Fibroblast of skin of abdomen (primary cell): ENCODE measurements around the gene UNC93B1.

Source experiments
- DNase-seq: peaks from one replicate; pipeline ENCODE4 v3.0.0-alpha.2; 2013

Gene UNC93B1

DNA sequence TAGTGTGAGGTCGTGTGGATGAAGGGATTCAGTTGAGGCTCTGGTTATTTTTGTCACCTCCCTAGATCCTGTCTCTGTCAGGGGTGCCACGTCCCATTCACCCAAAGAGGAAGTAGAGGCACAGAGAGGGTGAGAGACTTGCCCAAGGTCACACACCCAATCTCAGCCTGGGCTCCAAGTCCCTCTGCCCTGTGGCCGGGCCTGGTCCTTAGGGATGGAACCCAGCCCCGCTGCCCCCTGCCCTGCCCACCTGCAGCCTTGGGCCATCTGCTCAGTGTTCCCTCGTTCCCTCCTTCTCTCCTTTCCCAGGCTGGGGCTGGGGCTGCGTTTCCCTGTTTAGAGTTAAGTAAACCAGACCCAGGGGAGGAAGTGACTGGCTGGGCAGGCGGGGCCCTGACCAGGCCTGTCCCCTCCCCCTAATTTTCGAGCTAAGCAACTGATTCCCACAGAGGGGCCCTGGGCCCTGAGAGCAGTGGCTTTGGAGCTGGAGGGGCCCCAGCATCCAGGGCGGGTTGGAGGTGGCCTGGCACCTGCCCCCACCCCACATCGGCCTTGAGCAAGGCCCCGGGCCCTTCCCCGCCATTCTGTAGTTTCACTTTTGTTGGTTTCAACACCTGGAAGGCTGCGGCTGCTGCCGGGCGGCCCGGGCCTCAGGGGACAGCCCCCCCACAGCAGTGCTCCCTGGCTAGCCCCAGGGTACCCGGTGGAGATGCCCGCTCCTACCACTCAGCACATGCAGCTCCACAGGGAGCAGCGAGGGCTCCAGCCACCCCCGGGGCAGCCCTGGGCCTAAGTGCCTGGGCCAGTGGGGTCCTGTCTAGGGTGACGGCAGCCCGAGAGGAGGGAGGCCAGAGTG lies 36.4 kb upstream of the UNC93B1 start:
- peak; percentile 68 for DNase-seq

DNA sequence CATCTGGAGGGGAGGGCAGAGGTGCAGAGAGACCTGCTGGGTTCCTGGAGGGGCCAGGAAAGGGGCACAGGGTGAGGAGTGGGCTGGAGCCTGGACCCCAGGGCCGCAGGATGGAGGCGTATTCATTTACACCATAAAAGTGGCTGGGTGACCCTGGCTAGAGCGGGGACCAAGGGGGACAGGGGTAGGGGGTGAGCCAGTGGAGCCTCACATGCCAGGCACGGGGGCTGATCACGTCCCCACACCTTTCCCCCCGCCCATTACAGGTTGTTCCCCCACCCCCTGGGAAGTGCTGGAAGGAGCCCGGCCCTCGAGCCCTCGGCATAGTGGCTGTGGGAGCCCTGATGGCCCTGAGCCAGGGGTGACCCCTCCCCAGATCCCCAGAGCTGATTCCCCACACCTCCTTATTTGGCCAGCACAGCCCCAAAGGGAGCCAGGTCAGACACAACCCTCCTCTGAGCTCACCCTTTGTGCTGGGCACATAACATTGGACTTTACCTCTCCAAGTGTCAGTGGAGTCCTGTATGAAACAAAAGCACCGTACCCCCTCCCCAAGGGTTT lies 35.7 kb upstream of the UNC93B1 start:
- no peak for DNase-seq

DNA sequence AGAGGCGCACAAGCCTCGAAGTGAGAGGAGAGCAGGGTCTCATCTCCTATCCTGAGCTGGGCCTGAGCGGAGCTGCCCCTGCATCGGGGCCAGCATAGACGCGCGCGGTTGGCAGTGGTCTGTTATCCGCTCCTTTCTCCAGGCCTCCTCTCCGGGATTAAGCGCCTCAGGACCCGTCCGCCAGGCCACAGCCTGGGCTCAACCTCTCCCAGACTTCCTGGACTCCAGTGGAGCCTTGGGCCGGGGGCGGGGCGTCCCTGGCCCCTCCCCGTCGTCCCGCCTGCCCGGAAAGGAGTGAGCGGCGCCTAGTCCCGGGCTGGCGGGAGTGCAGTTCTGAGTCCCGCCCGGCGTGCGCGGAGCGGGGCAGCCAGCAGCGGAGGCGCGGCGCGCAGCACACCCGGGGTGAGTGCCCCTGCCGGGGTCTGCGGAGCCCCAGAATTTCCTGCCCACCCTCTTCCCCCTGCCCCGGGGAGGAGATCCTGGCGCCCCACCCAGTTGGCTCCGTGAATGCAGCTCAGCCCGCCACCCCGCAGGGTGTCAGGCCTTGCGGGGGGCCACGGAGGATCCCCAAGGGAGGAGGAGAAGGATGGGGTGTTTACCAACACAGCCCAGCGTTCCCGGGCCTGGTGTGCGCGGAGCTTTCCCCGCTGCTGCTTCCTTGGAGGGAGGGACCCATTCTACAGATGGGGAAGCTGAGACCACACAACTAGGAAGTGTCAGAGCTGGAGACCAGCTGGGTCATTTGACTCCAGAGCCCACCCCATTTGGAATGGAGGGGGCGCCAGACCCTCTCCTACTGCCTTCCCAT lies 35.0 kb upstream of the UNC93B1 start, which contains the start of gene TCIRG1:
Gene TCIRG1, plus strand, starts transcription at position 308 of the 808 bp plus-strand sequence. CDS start 2,247 bp downstream, outside the sequence.
- peak; percentile 74 for DNase-seq

DNA sequence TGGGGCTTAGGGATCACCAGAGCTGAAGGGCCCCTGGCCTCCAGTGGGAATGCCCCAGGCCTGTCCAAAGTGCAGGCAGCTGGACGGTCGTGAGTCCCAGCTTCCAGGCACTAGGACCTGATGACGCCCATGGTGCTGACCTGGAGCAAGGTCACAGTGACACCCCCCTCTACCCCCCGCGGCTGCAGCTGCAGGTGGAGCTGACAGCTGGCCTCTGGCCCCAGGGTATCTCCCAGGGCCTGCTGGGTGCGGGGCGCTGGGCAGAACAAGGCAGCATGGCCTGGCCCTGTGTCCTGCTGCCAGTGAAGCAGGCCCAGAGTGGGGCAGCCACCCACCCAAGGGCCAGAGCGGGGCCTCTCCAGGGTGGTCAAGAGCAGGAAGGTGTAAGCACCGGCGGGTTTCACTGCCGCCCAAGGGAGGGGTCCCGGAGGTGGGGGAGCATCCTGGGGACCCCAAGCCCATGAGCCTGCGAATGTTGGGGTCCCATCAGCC lies 34.4 kb upstream of the UNC93B1 start:
- no peak for DNase-seq

DNA sequence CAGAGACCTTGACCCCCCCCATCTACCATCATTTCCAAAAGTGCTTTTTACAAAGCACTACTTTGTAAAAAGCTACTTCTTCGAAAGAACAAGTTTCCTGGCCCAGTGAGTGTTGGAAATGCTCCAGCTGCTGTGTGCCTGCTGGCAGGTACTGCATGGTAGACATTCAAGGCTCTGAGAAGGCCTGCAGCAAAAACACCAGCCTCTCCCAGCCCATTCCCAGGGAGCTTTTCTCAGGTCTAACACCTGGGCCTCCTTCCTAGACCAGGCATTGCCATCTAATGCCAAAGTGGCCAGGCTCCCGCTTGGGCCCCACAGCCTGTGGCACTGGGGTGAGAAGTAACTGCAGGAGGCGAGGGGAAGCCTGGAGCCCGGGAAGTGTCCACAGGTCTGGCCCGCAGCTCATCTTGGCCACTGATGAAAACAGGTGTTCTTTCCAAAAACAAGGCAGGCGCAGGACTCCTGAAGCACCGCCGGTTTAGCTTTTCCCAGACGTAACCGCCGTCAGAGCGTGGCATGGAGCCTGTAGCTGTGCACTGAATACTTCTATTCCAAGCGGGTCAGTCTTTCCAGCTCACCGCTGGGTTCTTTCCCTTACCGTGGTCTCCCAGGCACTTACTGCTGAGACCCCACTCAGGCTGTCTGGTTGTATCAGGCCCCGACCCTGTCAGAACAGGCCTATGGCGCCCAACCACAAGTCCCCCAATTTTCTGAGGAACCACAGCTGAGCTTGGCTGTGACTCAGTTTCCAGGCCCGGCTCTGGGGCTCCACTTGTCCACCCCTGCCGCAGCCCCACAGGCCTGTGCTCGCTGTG lies 33.7 kb upstream of the UNC93B1 start:
- no peak for DNase-seq

DNA sequence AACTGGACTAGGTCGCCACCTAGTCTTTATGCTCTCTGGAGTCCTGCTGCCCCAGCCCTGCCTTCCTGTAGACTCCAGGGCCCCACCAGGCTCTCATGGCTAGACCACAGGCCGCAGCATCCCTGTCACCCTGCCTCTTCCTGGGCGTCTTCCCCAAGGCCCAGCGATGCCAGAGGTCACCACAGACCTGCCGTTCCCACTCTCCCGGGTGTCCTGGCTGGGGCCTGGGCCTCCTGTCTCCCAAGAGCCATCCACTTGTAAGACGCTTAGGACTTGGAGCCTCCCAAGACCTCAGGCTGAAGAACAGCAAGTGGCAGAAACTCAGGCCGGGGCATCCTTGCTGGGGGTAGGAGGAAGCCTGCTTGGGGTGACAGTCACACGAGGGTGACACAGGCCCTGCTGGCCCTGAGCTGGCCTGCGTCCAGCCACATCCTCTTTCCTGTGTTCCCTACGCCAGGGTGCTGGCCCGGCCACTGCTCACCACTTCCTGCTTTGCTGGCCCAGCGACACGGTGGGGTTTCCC lies 32.9 kb upstream of the UNC93B1 start:
- no peak for DNase-seq

DNA sequence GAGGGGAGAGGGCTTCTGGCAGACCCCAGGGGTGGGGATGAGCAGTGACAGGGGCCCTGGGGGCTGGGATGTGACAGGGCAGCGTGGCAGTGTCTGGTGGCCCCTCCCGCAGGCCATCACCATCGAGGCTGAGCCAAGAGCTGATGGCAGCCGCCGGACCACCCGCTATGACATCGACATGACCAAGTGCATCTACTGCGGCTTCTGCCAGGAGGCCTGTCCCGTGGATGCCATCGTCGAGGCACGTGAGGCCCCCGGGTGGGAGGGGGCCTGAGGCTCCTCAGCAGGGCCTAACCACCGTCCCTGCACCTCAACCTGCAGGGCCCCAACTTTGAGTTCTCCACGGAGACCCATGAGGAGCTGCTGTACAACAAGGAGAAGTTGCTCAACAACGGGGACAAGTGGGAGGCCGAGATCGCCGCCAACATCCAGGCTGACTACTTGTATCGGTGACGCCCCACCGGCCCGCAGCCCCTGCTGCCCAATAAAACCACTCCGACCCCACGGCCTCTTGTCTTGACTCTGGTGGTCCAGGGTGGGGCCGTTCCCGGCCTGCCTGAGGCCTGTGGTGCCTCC lies 32.3 kb upstream of the UNC93B1 start:
- DNase-seq = no peak

DNA sequence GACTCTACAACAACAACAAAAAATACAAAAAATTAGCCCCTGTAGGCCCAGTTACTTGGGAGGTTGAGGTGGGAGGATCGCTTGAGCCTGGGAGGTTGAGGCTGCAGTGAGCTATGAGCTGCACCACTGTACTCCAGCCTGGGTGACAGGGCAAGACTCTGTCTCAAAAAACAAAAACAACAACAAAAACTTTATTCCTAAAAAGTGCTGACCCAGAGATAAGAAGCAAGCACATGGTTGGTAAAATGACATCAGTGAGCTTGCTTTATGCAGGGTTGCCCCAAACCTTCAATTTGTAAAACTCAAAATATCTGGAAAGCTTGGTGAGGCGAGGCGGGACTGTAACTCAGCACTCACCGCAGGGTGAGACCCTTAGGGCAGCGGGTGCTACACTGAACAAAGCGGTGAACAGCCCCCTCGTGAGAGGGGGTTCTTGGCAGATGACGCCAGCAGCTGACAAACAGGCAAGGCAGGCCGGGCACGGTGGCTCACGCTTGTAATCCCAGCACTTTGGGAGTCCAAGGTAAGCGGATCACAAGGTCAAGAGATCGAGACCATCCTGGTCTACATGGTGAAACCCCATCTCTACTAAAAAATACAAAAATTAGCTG lies 31.5 kb upstream of the UNC93B1 start:
- DNase-seq = no peak

DNA sequence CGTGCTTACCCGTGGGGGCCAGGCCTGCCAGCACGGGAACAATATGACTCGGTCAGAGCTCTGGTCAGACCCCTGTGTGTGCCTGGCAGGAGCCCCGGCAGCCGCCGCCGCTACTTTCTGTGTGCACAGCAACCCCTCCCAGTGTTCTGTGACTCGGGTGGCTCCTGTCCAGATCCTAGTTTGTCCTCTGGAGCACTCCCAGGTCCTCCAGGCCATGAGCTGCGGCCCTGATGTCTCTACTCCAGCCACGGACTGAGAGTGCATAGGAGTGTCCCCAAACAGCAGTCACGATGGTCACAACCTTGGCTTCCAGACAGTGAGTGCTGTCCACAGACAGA lies 29.8 kb upstream of the UNC93B1 start:
- no peak for DNase-seq

DNA sequence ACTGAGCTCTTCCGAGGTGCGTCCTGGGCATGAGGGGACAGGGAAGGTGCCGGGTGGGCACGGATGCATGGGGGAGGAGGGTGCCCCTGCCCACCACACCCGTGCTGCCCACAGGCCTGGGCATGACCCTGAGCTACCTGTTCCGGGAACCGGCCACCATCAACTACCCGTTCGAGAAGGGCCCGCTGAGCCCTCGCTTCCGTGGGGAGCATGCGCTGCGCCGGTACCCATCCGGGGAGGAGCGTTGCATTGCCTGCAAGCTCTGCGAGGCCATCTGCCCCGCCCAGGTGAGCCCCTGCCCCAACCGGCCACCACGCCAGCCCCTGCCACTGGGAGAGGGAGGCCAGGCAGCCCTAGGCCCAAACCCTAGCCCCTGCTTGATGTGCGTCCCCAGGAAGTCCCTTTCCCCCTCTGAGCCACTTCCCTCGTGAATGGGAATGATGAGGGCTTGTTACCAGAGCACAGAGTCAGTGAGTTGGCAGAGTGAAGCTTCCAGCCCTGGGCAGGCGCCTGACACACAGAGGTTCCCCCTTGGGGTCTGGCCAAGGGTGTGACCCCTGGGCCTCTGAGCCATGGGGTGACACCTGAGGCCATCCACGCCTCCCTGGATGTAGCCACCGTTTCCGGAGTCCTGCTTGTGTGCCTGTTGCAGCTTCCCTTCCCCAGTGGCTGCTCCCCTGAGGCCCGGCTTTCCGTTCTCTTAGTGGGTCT lies 29.3 kb upstream of the UNC93B1 start:
- no peak for DNase-seq

DNA sequence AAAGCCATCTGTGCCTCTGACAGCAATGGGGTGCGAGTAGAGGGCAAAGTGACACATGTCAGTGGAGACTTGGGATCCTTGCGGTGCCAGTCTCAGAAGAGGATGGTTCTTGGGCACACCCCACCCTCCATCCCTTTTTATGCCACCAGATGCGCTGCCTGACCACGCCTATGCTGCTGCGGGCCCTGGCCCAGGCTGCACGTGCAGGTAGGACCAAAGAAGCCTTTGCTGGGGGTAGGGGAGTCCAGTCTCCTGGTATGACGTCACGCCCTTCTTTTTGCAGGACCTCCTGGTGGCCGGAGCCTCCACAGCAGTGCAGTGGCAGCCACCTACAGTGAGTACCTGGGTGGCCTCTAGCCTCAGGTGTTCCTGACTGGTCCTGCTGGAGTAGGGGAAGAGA lies 28.1 kb upstream of the UNC93B1 start:
- no peak for DNase-seq

DNA sequence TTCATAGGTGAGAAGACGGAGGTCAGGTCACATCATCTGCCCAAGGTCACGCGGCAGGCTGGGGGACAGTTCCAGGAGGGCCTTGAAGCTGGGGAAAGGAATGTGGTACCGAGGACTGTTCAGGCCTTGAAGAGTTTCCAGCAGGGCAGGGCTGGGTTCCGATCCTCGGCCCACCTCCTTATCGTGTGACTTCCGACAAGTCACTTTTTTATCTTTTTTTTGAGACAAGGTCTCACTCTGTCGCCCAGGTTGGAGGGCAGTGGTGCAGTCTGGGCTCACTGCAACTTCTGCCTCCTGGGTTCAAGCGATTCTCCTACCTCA lies 27.2 kb upstream of the UNC93B1 start:
- DNase-seq = no peak

DNA sequence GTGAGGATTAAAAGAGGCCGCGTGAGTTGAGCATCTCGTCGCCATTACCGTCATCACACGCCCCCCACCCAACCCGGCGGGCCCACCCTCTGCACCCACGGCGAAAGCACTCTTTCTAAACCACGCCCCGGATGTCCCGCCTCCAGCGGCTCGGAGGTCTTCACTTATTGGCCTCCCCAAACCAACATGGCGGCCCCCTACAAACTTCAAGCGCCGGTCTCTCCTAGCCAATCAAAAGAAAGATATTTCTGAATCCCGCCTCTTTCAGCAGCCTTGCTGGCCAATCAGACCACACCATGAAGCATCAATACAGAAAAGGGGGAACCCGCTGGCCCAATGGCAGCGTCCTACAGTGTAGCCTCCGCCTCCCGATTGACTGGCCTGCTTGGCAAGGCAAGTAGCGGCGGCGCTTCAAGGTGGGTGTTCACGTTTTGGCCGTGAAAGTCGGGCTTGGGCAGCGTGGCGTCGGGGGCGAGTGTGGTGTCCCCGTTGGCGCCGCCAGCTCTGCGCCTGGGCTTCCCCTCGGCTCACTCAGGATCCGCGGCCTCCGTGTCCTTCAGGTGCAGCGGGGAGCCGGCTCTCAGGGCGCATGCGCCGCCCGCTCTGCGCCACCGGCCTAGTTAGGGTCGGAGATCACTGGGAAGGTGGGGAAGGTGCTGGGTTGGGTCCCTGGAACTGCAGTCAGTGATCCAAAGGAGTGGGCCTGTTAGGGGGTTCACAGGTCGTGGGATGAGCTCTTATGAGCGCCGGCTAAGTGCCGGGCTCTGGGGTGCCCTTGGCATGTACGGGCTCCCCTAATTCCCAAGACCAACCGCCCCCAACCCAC lies 26.6 kb upstream of the UNC93B1 start, which contains the start of gene NDUFS8:
Gene NDUFS8, plus strand, starts transcription at position 364 of the 826 bp plus-strand sequence. CDS start 1,471 bp downstream, outside the sequence.
- peak; percentile 99 for DNase-seq

DNA sequence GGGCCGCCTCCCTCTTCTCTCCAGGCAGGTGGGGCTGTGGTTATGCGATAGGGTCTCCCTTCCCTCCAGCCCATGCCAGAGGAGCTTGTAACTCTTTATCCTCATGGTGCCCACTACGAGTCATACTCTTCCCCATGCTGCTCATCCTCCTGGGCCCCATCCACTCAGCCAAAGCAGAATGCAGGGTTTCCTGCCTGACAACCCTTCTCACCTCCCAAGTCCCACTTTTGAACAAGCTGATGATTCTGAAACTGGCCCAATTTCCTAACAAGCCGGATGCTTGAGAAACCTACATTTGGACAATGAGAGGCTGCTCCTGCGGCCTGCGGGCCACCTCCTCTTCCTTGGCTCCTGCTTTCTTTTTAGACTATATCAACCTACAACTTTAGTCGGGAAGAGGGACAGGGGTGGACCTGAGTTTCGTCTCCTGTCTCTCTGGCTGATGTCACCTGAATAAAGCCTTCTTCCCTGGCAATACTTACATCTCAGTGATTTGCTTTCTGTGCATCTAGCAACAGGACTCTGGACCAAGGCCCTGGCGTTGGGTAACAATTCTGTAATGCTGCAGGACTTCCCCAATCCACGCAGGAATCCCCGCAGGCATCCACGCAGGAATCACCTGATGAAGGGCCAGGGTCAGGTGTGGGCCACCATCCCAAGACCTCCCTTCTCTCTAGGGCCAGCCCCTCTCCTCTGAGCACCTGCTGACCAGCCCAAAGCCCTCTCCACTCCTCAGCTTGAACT lies 25.1 kb upstream of the UNC93B1 start:
- DNase-seq = peak; percentile 46

DNA sequence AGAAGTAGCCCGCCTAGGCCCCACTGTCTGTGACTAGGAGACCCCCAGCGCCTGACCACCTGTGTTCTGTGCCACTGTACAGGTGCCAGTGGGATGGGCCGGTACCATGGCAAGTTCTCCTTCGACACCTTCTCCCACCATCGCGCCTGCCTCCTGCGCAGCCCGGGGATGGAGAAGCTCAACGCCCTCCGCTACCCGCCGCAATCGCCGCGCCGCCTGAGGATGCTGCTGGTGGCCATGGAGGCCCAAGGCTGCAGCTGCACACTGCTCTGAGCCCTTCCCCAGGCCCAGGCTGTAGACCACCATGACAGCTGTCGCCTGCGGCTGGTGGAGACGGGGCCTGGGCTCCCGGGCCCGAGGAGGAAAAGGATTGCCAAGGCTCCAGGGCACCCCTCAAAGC lies 23.8 kb upstream of the UNC93B1 start:
- DNase-seq = no peak

DNA sequence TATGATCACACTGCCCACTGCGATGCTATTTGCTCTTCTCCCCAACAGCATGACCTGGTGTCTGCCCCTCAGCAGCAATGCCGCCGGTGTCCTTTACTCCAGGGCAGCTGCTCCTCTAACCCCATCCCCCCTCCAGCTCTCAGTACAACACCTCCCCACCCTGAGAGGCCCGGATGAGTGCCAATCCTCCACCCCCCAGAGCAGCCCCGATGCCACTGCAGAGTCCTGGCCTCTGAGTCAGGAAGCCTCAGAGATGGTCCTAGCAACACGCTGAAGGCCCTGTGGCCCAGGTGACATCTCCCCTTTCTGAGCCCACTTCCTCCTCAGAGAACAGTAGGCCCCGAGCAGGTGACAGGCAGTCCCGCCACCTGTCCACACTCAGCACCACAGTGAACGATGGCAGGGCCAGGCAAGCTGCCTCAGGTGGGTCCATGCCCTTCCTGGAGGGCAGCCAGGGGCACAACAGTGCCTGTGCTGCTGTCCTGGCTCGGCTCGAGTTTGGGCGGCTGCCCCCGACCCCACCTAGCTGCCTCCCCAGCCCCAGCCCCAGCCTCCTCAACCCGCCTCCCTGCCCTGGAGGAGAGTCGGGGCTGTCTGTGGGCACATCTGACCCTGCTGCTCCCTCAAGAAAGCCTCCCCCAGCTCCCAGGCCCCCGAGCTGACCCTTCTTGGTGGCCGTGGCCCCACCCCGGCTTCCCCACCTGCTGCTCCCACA lies 22.7 kb upstream of the UNC93B1 start:
- DNase-seq = no peak

DNA sequence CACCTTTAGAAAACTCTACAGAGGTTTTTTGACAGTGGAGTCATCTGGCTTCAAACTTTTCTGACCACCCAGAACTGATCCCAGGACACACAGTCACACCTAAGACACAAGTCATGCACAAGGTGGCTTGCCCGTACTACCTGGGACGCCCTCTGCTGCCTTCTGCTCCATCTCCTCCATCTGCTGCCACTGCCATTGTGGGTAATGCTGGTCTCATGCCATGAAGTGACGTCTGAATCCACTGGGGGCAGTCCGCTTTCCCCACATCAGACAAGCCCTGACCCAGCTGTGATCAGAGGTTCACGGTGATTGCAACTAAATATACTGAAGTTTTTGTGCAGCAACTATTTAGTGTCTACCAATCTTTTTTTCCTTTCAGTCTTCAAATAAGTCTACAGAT lies 21.1 kb upstream of the UNC93B1 start:
- DNase-seq = no peak

DNA sequence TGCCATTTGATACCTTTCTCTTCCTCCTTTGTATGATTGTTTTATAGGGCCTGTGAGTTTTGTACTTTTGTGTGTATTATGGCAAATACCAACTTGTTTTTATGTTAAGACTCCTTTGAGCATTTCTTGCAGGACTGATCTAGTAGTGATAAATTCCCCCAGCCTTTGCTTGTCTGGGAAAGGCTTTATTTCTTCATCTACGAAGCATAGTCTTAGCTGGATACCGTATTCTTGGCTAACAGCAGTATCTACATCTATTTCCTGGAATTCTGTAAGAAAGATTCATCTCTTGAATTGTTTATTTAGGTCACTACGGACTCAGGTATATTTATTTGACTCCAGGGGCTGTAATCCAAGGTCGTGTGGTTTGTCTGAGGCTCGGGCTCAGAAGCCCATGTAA lies 20.6 kb upstream of the UNC93B1 start:
- DNase-seq = no peak
